Thyroid gland (tissue), 4 donors: ENCODE data around the gene SRD5A3.

Experiments
- POLR2A ChIP-seq, 2 donors: fragments of 450-650 bp; IDR thresholded peaks; one replicate each; pipeline ENCODE4 v1.6.1; 2017; ENCODE audit warnings: antibody characterized with exemption in 2 of 2, mild to moderate bottlenecking in 2 of 2, moderate library complexity in 1 of 2
- TF ChIP-seq, protein P1 (sequence below), 6 experiments: fragments of 200-600 bp in 3 of 6; fragments of 450-650 bp in 3 of 6; sonication (generic) in 3 of 6; IDR thresholded peaks; one replicate each; pipeline ENCODE4 v1.5.1; 2016 to 2019; ENCODE audit warnings: antibody characterized with exemption in 6 of 6, mild to moderate bottlenecking in 2 of 6, inconsistent platforms in 1 of 6, moderate library complexity in 1 of 6

DNA sequence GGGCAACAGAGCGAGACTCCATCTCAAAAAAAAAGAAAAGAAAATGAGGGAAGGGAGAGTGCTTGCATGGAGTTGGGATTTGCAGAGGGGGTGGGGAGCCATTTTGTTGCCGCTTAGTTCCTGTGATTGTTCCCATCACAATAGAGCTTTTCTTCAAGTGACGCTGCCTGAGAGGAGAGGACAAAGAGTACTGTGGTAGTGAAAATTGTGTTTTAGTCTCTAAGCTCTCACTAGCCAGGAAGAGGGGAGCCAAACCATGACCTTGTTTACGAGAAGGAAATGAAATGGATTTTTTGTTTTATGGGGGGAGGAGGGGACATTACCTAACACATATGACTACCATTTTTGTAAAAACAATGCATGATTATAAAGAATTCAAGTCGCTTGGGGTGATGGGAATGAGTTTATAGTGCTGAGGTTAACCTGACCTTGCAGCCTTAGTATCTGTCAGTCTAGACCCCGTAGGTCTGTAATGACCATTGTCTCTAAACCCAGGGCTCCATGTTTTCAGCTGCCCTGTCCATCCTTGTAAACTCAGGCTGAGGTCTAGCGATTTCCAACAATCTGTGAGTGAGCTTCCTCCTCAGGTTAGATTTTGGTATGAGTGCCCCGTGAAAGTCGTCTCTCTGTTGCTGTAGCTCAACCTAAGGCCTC is 18.8 kb downstream of the SRD5A3 start:
- TF ChIP-seq, protein P1, sequence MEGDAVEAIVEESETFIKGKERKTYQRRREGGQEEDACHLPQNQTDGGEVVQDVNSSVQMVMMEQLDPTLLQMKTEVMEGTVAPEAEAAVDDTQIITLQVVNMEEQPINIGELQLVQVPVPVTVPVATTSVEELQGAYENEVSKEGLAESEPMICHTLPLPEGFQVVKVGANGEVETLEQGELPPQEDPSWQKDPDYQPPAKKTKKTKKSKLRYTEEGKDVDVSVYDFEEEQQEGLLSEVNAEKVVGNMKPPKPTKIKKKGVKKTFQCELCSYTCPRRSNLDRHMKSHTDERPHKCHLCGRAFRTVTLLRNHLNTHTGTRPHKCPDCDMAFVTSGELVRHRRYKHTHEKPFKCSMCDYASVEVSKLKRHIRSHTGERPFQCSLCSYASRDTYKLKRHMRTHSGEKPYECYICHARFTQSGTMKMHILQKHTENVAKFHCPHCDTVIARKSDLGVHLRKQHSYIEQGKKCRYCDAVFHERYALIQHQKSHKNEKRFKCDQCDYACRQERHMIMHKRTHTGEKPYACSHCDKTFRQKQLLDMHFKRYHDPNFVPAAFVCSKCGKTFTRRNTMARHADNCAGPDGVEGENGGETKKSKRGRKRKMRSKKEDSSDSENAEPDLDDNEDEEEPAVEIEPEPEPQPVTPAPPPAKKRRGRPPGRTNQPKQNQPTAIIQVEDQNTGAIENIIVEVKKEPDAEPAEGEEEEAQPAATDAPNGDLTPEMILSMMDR (IDR thresholded peaks at IDR 0.05), result no peak
- TF ChIP-seq POLR2A (IDR thresholded peaks at IDR 0.05), result no peak
